GM18868 (cell line): ENCODE measurements around the gene TRPM2.
"Not testable (repeated sequence)": the region's sequence is repeated elsewhere in the genome, so short reads cannot be mapped to it uniquely, and the experiment has no call there.

Experiments used
- ATAC-seq: cut with Tn5 transposase; IDR thresholded peaks from one replicate; pipeline ENCODE4 v1.9.1; 2021; ENCODE audit warnings: mild to moderate bottlenecking, moderate library complexity; ENCODE audit not compliant: unreplicated experiment

Gene TRPM2

DNA sequence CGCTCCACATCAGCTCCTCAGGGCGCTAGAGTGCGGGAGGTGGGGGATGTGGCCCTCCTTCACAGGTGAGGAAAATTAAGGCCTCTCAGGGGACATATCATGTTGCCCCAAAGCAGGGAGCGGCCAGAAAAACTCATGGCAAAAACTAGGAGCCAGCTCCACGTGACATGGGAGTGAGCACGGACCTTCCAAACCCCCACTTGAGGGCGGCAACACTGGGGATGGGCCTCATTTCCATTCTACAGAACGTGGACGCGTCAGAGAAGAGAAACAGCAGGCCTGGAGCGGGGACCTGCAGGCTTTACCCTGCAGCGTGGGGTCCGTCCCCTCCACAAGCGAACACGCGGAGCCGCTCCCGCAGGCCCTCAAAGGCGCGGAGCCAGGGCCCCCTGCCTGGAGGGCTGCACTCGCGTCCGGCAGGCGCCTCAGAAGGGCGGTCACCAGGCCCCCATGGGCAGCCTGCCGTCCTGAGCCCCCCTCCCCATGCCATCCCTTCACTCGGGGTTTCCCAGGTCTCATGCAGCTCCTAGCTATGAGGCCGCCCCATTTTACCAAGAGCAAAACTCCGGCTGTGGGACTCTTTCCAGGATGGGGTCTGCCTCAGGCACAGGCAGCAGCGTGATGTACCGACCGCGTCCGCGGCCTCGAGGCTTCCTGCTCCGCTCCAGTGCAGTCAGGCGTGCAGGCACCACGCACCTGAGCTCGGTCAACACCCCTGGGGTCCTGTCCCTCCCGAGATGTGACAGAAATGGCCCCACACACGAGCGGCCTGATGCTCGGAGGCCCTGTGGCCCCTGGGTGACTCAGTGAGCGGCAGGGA lies 19.7 kb upstream of the TRPM2 start:
- no peak for ATAC-seq

DNA sequence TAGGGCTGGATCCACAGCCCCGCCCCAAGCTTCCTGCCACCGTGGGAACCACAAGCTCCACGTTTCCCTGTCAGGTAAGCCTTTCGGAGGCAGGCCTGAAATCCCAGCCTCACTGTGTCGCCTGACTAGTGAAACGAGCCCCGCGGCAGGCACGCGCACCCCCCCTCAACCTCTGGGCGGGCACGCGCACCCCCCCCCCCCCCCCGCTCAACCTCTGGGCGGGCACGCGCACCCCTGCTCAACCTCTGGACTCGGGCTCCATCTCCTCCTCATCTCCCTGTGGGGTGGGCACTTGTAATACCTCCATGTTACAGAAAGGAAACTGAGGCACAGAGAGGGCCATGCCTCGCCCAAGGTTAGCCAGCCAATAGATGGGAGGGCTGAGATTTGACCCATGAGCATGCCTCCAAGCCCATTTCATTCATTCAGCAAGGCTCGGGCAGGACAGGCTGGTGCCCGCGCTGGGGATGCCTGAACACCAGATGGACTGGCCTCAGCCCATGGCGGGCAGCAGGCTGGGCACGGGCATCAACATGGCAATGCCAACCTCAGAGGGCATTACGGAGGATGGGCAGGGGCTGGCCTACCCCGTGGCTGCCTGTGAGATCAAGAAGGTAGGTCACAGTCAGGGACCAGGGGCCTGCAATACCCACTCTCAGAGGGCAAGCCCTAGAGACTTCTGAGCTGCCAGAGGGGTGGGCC lies 18.9 kb upstream of the TRPM2 start:
- ATAC-seq = no peak

DNA sequence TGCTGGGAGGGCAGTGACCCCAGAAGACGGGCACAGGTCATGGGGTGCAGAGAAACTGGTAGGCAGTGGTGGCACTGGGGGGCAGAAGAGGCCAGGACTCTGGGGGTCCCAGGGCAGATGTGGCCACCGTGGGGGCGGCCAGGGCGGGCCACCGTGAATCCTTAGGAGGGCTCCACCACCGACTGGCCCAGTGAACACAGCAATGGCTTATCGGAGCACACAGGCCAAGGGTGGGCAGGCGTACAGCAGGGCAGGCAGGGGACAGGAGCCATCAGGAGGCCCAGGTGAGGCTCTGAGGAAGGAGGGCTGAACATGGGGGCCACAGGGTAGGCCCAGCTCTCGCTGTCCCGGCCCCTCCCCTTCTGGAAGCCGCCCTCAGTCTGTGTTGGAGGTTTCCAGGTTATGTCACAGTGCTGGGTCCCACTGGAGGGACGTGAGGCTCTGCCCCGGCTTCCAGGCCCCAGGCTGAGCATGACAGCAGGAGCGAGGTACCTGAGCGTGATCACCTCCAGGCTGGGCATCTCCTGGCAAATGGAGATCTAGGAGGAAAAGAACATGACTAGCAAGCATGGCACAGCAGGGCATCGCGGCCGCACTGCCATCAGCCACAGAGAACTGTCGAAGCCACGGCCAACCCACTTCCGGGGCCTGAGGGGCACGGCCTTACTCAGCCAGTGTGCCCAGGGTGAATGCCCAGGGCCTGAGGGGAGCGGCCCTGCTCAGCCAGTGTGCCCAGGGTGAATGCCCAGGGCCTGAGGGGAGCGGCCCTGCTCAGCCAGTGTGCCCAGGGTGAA lies 18.0 kb upstream of the TRPM2 start:
- no peak for ATAC-seq

DNA sequence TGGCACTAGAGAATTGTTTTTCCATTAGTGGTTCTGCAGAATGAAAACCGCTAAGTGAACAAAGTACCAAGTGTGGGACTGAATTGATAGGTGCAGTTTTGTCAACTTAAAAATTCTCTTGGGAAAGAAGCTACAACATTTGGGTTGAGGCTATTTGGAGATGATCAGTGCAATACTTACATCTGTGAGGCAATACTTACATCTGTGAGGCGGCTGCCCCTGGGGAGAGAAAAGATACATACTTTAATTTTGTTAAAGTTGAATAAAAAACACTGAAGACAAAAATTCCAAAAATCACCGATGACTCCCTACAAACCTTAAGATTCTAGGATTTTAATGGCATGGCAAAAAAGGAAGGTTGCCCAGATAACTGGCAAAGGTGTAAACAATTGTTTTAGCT lies 16.0 kb upstream of the TRPM2 start:
- no peak for ATAC-seq

DNA sequence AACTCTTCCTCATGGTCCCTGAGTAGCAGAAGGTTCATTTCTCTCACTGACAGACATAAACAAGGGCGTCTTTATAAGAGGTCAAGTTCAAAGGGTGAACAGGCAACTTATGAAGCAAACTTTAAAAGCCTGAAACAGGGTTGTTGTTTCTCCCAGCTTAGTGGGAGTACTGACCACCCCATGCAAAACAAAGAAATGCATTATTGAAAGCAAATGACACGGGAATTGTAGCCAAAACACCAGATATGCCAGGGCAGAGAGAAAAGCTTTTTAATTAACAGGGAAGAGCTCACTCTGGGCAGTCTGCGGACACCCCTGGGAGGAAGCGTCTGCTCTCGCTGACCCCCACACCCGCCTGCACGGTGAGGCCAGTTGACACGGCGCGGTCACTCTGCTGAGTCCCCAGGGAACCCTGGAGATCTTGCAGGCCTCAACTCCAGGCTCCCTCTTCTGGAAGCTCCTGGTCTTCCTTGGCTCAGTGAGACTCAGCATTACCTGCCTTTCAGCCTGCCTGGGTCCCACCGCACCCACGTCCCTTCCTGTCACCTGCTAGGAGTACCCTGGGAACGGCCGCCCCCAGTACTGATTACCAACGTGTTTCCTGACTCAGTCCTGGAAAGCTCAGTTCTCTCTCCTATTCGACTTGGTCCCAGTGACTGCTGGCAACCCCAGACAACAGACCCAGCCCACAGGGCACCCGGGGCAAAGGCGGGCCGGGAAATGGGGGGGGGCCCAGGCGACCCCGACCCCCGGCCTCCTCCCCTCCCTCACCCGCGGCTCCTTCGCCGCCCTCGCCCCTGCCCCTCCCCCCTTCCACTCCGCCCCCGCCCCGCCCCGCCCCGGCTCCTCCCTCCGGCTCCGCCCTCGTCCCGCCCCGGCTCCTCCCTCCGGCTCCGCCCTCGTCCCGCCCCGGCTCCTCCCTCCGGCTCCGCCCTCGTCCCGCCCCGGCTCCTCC lies 15.2 kb upstream of the TRPM2 start:
- no peak for ATAC-seq

DNA sequence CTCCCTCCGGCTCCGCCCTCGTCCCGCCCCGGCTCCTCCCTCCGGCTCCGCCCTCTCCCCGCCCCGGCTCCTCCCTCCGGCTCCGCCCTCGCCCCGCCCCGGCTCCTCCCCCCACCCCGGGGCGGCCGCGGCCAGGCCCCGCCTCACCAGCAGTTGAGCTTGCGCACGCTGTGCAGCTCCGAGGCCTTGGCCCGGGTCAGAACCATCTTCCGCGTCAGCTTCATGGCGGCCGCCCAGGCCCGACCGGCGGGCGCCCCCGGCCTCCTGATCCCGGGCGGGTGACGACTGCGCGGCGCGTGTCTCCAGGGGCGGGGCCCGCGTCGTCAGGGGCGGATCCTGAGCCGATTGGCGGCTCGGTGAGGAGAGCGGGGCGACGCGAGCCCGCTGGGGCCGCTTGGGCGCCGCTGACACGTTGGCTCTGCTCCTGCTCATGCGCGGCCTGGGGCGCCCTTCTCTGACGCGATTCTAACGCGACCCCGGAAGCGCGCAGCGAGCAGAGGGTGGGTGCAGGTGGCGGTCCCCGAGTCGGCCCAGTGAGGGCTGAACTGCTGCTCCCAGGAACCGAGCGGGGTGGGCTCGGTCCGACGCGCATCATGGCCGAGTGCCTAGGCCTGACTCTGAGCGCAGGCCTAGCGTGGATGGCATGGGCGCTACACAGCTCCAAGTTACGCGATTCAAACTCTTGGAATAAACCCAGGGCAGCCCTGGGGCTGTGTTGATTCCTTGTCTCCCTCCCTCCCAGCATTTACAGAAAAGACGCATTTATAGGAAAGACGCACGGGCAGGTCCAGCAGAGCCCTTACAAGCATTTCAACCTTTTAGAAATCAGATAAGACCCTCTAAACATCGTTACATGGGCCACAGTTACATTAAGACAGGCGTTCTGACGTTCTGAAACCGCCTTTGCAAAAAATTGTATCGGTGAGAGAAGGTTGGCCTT lies 14.2 kb upstream of the TRPM2 start, which contains the start of gene CFAP410:
TSS of gene CFAP410 (minus strand) at position 420 of the 940 bp plus-strand sequence. CDS start at position 224, 196 bp downstream.
- peak; percentile 89 for ATAC-seq

DNA sequence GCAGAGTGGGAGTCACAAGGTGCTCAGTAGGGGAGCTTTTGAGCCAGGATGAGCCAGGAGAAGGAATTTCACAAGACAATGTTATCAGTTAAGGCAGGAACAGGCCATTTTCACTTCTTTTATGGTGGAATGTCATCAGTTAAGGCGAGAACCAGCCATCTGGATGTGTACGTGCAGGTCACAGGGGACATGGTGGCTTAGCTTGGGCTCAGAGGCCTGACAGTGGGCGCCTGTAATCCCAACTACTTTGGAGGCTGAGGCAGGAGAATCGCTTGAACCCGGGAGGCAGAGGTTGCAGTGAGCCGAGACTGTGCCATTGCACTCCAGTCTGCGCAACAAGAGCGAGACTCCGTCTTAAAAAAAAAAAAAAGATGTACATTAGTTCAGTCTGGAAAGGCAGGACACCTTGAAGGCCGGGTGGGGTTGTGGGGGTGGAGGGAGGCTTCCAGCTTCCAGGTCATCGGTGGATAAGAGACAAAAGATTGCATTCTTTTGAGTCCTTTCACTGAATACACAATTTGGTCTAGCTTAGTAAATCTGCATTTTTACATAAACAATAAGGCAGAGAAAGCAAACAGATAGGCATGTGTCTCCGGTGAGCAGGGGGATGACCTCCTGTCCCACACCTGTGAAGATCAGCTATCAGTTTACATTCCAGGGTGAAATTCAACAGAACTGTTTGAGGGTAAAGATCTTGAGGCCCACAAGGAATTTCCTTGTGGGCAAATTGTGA lies 11.5 kb upstream of the TRPM2 start:
- ATAC-seq = not testable (repeated sequence)

DNA sequence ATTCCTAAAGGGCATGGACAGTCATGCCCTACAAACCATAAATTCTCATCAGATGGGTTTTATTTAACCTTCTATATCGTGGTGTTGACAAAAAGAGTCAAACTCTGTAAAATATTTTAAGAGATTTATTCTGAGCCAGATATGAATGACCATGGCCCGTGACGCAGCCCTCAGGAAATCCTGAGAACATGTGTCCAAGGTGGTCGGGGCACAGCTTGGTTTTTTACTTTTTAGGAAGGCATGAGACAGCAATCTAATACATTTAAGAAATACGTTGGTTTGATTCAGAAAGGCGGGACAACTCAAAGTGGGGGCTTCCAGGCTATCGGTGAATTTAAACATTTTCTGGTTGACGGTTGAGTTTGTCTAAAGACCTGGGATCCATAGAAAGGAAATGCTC lies 10.4 kb upstream of the TRPM2 start:
- ATAC-seq = not testable (repeated sequence)

DNA sequence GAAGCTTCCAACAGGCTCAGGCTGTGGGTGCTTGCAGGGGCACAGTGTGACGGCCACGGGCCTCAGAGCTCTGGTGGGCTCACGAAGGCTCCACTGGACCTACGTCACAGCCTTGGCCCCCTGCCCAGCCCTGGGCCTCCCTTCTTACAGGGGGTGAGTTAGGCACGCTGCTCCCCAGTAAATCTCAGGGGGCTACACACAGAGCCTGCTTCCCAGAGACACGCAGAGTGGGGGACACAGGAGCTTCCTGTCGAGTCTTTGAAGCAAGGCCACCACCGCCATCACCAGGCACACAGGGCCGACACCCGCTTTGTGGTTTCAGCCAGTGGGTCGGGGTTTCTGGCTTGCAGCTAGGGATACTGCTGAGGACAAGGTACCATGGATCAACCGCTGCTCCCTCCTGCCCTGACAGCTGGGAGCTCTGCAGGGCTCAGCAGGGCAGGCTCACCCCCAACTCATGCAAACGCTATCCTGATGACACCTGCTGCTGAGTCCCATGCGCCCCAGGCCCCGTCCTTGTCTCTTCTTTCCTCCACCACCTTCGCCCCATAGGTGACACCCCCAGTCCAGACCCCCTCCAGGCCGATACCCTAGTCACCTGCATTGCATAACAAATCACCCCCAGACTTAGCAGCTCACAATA lies 8.8 kb upstream of the TRPM2 start:
- no peak for ATAC-seq

DNA sequence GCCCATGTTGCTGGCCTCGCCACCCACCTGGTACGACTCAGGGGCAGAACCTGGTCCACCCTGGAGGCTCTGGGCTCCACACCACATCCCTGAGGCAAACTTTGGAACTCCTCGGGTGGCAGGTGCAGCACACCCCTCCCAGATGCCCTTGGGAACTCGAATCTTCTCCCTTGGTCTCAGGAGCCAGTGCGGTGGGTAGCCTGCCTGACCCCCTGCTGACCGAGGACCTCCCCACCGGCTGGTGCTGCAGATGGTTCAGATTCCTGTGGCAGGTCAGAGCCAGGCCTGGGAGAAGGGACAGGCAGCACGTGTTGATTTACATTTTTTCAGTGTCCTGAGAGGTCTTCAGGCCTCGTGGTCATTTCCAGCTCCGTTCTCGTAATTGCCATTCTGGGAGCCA lies 7.9 kb upstream of the TRPM2 start:
- no peak for ATAC-seq

DNA sequence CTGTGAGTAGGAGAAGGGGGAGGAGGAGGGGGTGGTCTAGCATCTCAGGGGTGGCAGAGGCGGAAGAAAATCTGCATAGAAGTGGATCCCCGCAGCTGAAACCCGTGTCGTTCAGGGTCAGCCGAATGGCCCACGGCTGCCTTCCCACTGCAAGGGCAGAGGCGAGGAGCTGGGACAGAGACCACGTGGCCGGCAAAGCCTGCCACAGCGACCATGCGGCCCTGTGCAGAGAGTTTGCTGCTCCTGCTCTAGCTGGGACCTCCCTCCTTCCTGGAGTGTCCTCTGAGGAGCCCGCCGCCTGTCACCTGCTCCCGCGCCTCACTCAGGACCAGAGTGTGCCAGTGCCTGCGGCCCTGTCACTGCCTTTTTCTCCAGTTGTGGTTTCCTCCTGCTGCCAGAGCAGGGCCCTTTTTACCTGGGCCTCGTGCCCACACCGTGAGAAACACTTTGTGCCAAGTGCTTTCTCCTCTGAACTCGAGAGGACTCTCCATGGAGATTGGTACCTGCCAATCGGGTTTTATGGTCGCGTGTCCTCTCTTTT lies 5.4 kb upstream of the TRPM2 start:
- no peak for ATAC-seq

DNA sequence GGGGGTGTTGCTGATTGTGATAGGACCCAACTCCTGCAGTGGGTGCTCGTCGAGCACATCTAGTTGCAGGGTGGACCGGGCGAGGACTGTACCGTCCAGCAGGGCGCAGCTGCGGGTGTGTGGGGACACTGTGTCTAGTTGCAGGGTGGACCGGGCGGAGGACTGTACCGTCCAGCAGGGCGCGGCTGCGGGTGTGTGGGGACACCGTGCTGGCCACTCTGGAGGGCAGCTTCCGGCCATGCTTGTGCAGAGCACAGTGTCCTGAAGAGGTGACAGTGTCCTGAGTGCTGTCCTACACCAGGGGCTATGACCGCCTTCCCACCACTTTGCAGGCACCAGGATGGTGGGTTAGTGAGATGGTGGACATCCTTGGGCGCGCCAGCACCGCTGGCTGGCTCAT lies 4.6 kb upstream of the TRPM2 start:
- ATAC-seq = no peak

DNA sequence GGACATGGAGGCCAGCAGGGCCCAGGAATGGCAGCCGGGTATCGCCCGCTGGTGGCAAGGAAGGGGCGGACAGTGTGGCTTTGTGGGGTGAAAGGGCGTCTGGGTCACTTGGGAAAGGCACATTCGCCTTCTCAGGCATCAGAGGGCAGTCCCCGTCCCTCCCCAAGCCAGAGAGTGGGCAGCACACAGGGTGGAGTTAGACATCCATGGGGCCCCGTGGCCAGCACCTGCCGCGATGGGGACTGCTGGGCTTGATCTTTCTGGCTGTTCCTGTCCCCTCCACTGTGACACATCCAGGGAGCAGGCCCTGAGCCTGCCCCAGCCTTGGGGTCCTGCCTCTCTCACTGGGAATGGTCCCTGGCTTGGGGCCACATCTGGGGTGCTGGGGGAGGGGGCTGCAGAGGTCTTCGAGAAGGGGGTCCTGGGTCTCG lies 4.0 kb upstream of the TRPM2 start:
- ATAC-seq = no peak

DNA sequence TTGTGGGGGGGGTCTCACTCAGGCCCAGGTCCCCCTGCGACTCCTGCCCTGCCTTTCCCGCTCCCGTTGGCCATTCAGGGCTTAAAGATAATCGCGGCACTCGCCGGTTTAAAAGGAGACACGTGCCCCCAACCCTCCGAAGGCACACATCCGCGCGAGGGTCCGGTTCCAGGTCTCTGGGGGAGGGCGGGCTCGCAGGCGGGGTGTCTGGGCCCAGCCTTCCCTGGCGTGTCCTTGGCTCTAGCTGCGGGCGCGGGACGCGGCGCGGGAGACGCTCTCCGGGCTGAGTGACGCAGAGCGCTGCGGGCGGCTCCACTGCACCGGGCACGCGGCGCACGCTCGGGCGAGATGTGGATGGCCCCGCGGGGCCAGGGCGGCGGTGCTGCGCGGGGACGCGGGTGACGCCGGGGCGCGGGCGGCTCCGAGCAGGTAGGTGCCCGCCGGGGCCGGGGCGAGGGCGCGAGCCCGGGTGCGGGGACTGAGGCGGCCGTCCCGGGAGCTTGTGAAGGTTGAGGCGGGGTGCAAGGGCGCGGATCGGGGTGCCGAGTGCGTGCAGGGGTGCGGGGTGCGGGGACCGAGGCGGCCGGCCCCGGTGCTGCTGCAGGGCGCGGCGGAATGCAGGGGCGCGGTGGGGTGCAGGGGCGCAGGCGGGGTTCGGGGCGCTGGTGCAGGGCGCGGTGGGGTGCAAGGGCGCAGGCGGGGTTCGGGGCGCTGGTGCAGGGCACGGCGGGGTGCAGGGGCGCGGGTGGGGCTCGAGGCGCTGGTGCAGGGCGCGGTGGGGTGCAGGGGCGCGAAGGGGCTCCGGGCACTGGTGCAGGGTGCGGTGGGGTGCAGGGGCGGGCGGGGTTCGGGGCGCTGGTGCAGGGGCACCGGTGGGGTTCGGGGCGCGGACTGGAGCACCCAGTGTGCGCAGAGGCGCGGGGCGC lies 3.3 kb upstream of the TRPM2 start:
- ATAC-seq = no peak

DNA sequence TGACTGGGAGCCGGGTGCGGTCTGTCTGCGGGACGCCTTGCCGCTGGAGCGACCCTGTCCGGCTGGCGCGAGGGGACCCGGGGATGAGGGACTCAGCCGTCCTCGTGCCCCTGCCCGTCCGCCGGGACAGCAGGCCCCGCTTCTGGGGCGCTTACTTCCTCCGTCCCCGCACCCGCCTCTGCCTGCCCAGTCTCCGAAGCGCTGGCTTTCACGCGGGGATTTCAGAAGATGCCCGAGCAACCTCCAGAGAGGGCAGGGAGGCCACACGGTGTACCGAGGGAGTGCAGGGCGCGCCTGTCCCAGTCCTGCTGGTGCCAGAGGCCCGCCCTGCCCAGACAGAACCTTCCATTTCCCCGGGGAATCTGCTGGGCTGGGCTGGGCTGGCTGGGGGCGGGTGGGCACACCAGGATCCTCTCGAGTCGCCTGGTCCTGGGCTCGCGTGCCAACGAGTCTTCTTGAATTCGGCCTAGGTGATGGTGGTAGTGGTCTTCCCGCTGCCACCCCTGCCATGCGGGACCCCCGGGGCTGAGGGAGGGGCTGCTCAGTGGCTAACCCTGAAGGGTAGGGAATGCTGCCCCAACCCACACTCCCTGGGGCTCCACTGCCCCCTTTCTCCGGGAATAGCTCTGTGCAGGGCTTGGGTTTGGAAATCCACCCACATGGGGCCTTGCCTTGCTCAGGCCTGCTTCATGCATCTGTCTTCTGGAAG lies 2.5 kb upstream of the TRPM2 start:
- ATAC-seq = no peak
